Thymus (tissue), 11 donors: ENCODE measurements around the gene KIFC3. TPM values are rescaled to one million over a fixed set of nuclear protein-coding genes. Genes with fewer than 3 reads are reported as not detected.

Source experiments
- DNase-seq, 9 donors: peaks; one replicate each; pipeline ENCODE4 v3.0.0-alpha.2; 2013; ENCODE audit warnings: low spot score in 9 of 9, low read depth in 6 of 9, missing footprints in 1 of 9
- H3K27ac ChIP-seq, 2 donors: one replicate each; pipeline ENCODE4 v1.5.1; 2013; ENCODE audit warnings: control low read depth in 1 of 2, low read depth in 1 of 2, low read length in 1 of 2, mild to moderate bottlenecking in 1 of 2, moderate library complexity in 1 of 2
- H3K27me3 ChIP-seq, 2 donors: one replicate each; pipeline ENCODE4 v1.5.1; 2013; ENCODE audit warnings: low read length in 1 of 2; ENCODE audit not compliant: control insufficient read depth in 2 of 2, insufficient read depth in 1 of 2
- H3K36me3 ChIP-seq, 2 donors: one replicate each; pipeline ENCODE4 v1.5.1; 2013; ENCODE audit warnings: low read length in 1 of 2, mild to moderate bottlenecking in 1 of 2, moderate library complexity in 1 of 2; ENCODE audit not compliant: control insufficient read depth in 2 of 2, insufficient read depth in 2 of 2
- H3K4me1 ChIP-seq, 2 donors: one replicate each; pipeline ENCODE4 v1.5.1; 2013; ENCODE audit warnings: low read length in 2 of 2; ENCODE audit not compliant: control insufficient read depth in 2 of 2, insufficient read depth in 2 of 2
- H3K4me3 ChIP-seq, 2 donors: one replicate each; pipeline ENCODE4 v1.5.1; 2013; ENCODE audit warnings: low read length in 2 of 2, control low read depth in 1 of 2, mild to moderate bottlenecking in 1 of 2
- H3K9me3 ChIP-seq, 2 donors: one replicate each; pipeline ENCODE4 v1.5.1; 2013; ENCODE audit warnings: low read length in 1 of 2, mild to moderate bottlenecking in 1 of 2; ENCODE audit not compliant: control insufficient read depth in 2 of 2, insufficient read depth in 1 of 2
- WGBS: extraction: QIAGEN DNeasy Blood & Tissue Kit; methylation state at CpG from one replicate; pipeline ENCODE4 v1.1.7; 2013; 5-methylcytosine and 5-hydroxymethylcytosine counted together
- polyA plus RNA-seq: library from polyadenylated mRNA; stranded (reverse); fragments of 200-250 nt; gene quantifications from one replicate; pipeline ENCODE4 v1.2.3, GENCODE V29; 2013
- total RNA-seq: library from RNA; stranded (reverse); fragments of 120-200 nt; gene quantifications from one replicate; pipeline ENCODE4 v1.2.4, GENCODE V29; 2013
- donor health status: healthy.

Gene KIFC3
- total and polyA plus RNA-seq, 2 donors, result 3.8 to 9.2 TPM

- Histone ChIP-seq H3K4me3 (no peak overlapping the region), H3K4me1 (no peaks in the 10 kb centered on the region), H3K27ac (no peak overlapping the region), H3K9me3 (no peaks in the 10 kb centered on the region), H3K36me3 (no peaks in the 10 kb centered on the region), H3K27me3 (no peaks in the 10 kb centered on the region)
- 91% methylated on average over 22 of the region's 22 CpGs for WGBS
- no peak for DNase-seq
Measured at GRCh38 chr16:57826706-57827625, 24.7 kb upstream of the KIFC3 start.

- 93% methylated on average over 4 of the region's 4 CpGs for WGBS
- DNase-seq, result no peak
- Histone ChIP-seq H3K4me1 (no peaks in the 10 kb centered on the region), H3K9me3 (no peaks in the 10 kb centered on the region), H3K27me3 (no peaks in the 10 kb centered on the region), H3K4me3 (no peak overlapping the region), H3K27ac (no peak overlapping the region), H3K36me3 (no peaks in the 10 kb centered on the region)
Measured at GRCh38 chr16:57826052-57826451, 23.8 kb upstream of the KIFC3 start.

GRCh38 chr16:57825298-57826044 is 23.2 kb upstream of the KIFC3 start:
- Histone ChIP-seq H3K36me3 (no peaks in the 10 kb centered on the region), H3K4me3 (no peak overlapping the region), H3K9me3 (no peaks in the 10 kb centered on the region), H3K27me3 (no peaks in the 10 kb centered on the region), H3K27ac (no peak overlapping the region), H3K4me1 (no peaks in the 10 kb centered on the region)
- DNase-seq, result no peak
- 92% methylated on average over 6 of the region's 6 CpGs for WGBS

- Histone ChIP-seq H3K4me3 (no peak overlapping the region), H3K9me3 (no peaks in the 10 kb centered on the region), H3K27ac (no peak overlapping the region), H3K27me3 (no peaks in the 10 kb centered on the region), H3K4me1 (no peaks in the 10 kb centered on the region), H3K36me3 (no peaks in the 10 kb centered on the region)
- DNase-seq, result no peak
- 96% methylated on average over 2 of the region's 2 CpGs for WGBS
Measured at GRCh38 chr16:57824888-57825287, 22.6 kb upstream of the KIFC3 start.

GRCh38 chr16:57823836-57824235 is 21.5 kb upstream of the KIFC3 start:
- Histone ChIP-seq H3K36me3 (no peaks in the 10 kb centered on the region), H3K9me3 (no peaks in the 10 kb centered on the region), H3K4me3 (no peak overlapping the region), H3K27me3 (no peaks in the 10 kb centered on the region), H3K27ac (no peak overlapping the region), H3K4me1 (no peaks in the 10 kb centered on the region)
- DNase-seq, result no peak
- WGBS, result 92% methylated on average over 5 of the region's 5 CpGs

- WGBS, result 91% methylated on average over 2 of the region's 2 CpGs
- Histone ChIP-seq H3K27me3 (no peaks in the 10 kb centered on the region), H3K36me3 (no peaks in the 10 kb centered on the region), H3K27ac (no peak overlapping the region), H3K4me3 (no peak overlapping the region), H3K9me3 (no peaks in the 10 kb centered on the region), H3K4me1 (no peaks in the 10 kb centered on the region)
- no peak for DNase-seq
Measured at GRCh38 chr16:57822856-57823255, 20.6 kb upstream of the KIFC3 start.

GRCh38 chr16:57822018-57822553 is 19.8 kb upstream of the KIFC3 start:
- H3K27me3 ChIP-seq, result no peaks in the 10 kb centered on the region
- H3K36me3 ChIP-seq, result no peaks in the 10 kb centered on the region
- no peak for DNase-seq
- whole genome bisulfite sequencing, result 97% methylated on average over 5 of the region's 5 CpGs
- H3K4me3 ChIP-seq, result no peak overlapping the region
- no peaks in the 10 kb centered on the region for H3K9me3 ChIP-seq
- no peaks in the 10 kb centered on the region for H3K4me1 ChIP-seq
- H3K27ac ChIP-seq, result no peak overlapping the region

GRCh38 chr16:57821149-57821971 is 19.1 kb upstream of the KIFC3 start:
- no peak overlapping the region for H3K4me3 ChIP-seq
- H3K36me3 ChIP-seq, result no peaks in the 10 kb centered on the region
- WGBS, result 86% methylated on average over 10 of the region's 10 CpGs
- DNase-seq, result no peak
- no peaks in the 10 kb centered on the region for H3K9me3 ChIP-seq
- H3K4me1 ChIP-seq, result peaks cover 3 to 4% of the 10 kb centered on the region in 2 donors
- no peak overlapping the region for H3K27ac ChIP-seq
- H3K27me3 ChIP-seq, result no peaks in the 10 kb centered on the region
